A549 (cell line): Measurements from ENCODE around the gene CAMKV. TPM values are rescaled to one million over a fixed set of nuclear protein-coding genes. Genes with fewer than 3 reads are reported as not detected.

ENCODE experiments used
- ATAC-seq, 2 experiments: fragments of 200-7000 bp in 1 of 2; fragments of >200 bp in 1 of 2; cut with Nextera tagmentation in 1 of 2; cut with Tn5 transposase in 1 of 2; 3 replicates each; pipeline versions ENCODE4 v1.8.0 to v1.9.1; 2018 to 2020; ENCODE audit warnings: mild to moderate bottlenecking in 1 of 2, moderate library complexity in 1 of 2
- CTCF ChIA-PET: fragments of 300-600 bp; sonication (Branson Sonifier 250); formaldehyde crosslinking; extraction: SDS; loops from one replicate; lab custom pipeline; 2021; ENCODE audit warnings: antibody characterized with exemption, inconsistent platforms; lab: Yijun Ruan, JAX
- POLR2A ChIA-PET: fragments of 350-600 bp; formaldehyde crosslinking; extraction: SDS; loops from one replicate; lab custom pipeline; 2021; ENCODE audit warnings: antibody characterized with exemption, inconsistent platforms; lab: Yijun Ruan, JAX
- DNase-seq, 2 experiments: peaks; one replicate each; pipeline versions ENCODE4 v3.0.0 to v3.0.0-alpha.2; 2011 to 2016; ENCODE audit warnings: low read depth in 1 of 2, low spot score in 1 of 2
- FAIRE-seq: peaks from 2 replicates; lab custom pipeline; 2011; peaks lifted over from hg19 to GRCh38; lab: Jason Lieb, UNC
- H3K27ac ChIP-seq, 2 experiments: fragments of >200 bp; sonication (Bioruptor Twin); formaldehyde crosslinking; 3 replicates each; pipeline ENCODE4 v1.5.1; 2016 to 2017
- H3K4me1 ChIP-seq: fragments of >200 bp; sonication (Bioruptor Twin); formaldehyde crosslinking; 3 replicates; pipeline ENCODE4 v1.6.1; 2016
- H3K4me2 ChIP-seq: fragments of >200 bp; sonication (Bioruptor Twin); formaldehyde crosslinking; 3 replicates; pipeline ENCODE4 v1.6.1; 2016
- H3K4me3 ChIP-seq: fragments of >200 bp; sonication (Bioruptor Twin); formaldehyde crosslinking; 3 replicates; pipeline ENCODE4 v1.5.1; 2016
- H3K9me3 ChIP-seq: fragments of >200 bp; sonication (Bioruptor Twin); formaldehyde crosslinking; 3 replicates; pipeline ENCODE4 v1.6.1; 2016
- ATOH8 ChIP-seq: fragments of 250-450 bp; sonication (Bioruptor Pico); IDR thresholded peaks from 2 replicates; pipeline ENCODE4 v1.5.0; 2020; ENCODE audit warnings: low read depth, mild to moderate bottlenecking, moderate library complexity
- CHD4 ChIP-seq: fragments of 200-600 bp; sonication (generic); IDR thresholded peaks from 2 replicates; pipeline ENCODE4 v1.6.1; 2016; ENCODE audit warnings: antibody characterized with exemption, mild to moderate bottlenecking, borderline replicate concordance
- EHMT2 ChIP-seq: fragments of 200-600 bp; sonication (generic); IDR thresholded peaks from 2 replicates; pipeline ENCODE4 v1.6.1; 2016; ENCODE audit warnings: antibody characterized with exemption, low read depth, mild to moderate bottlenecking, moderate library complexity
- FOXS1 ChIP-seq: fragments of 250-450 bp; sonication (Bioruptor Pico); IDR thresholded peaks from 2 replicates; pipeline ENCODE4 v1.5.0; 2020; ENCODE audit warnings: mild to moderate bottlenecking, moderate library complexity
- HEYL ChIP-seq: fragments of 250-450 bp; sonication (Bioruptor Pico); IDR thresholded peaks from 2 replicates; pipeline ENCODE4 v1.8.0; 2021; ENCODE audit warnings: mild to moderate bottlenecking, moderate library complexity
- KDM5A ChIP-seq: fragments of 200-600 bp; sonication (generic); IDR thresholded peaks from 2 replicates; pipeline ENCODE4 v1.6.1; 2016; ENCODE audit warnings: antibody characterized with exemption, mild to moderate bottlenecking
- MAX ChIP-seq: IDR thresholded peaks from 2 replicates; pipeline ENCODE4 v1.6.1; 2012
- MYC ChIP-seq: IDR thresholded peaks from 2 replicates; pipeline ENCODE4 v1.6.1; 2012; ENCODE audit warnings: mild to moderate bottlenecking, inconsistent platforms, low read length, improper control_type of control experiment, borderline replicate concordance
- NR3C1 ChIP-seq: fragments of >200 bp; sonication (Bioruptor Twin); formaldehyde crosslinking; IDR thresholded peaks from 3 replicates; pipeline ENCODE4 v1.6.1; 2017
- RCOR1 ChIP-seq: fragments of 150-350 bp; IDR thresholded peaks from 2 replicates; pipeline ENCODE4 v1.6.1; 2014; ENCODE audit warnings: antibody characterized with exemption, low read length, low read depth
- REST ChIP-seq: fragments of 200-600 bp; sonication (generic); IDR thresholded peaks from 2 replicates; pipeline ENCODE4 v1.6.1; 2016; ENCODE audit warnings: antibody characterized with exemption, mild to moderate bottlenecking, moderate library complexity
- RFX5 ChIP-seq: fragments of 450-650 bp; IDR thresholded peaks from 2 replicates; pipeline ENCODE4 v1.7.1; 2014; ENCODE audit warnings: antibody characterized with exemption, mild to moderate bottlenecking, moderate library complexity
- WGBS: methylation state at CpG from one replicate; pipeline ENCODE4 v1.1.6; 2017; ENCODE audit errors: missing lambda C conversion rate; 5-methylcytosine and 5-hydroxymethylcytosine counted together
- polyA plus RNA-seq, 4 experiments: library from polyadenylated mRNA; depleted of rRNA in 3 of 4; stranded (reverse); fragments of >200 nt; fragmentation: RNase III in 1 of 4; extraction: RNeasy Plus Mini Kit Qiagen cat#74134 plus additional on column Dnase treatment in 1 of 4; gene quantifications; 2 replicates in 3 of 4; 3 replicates in 1 of 4; pipeline ENCODE4 v1.2.3, GENCODE V29; 2011 to 2017

Gene CAMKV
- polyA plus RNA-seq, 2 of the 4 experiments (the other 2 are of a cell fraction) = 0.31 to 0.46 TPM

- peaks cover 6% of the 10 kb centered on the region; the same call in 1 of the 3 replicates for H3K4me1 ChIP-seq
- DNase-seq (no peak), FAIRE-seq (no peak), ATAC-seq (no peak)
- ChIA-PET CTCF (interaction anchor here (1.0 to 1.8 kb wide), 2 partner anchors 32 to 35 kb away, joined by 3 to 4 read pairs; no protein-coding TSS in a partner anchor), POLR2A (no interaction called here)
- no peaks in the 10 kb centered on the region for H3K9me3 ChIP-seq
- H3K4me2 ChIP-seq = no peak overlapping the region
- H3K27ac ChIP-seq = no peak overlapping the region
- no peak overlapping the region for H3K4me3 ChIP-seq
- TF ChIP-seq MYC (no peak), NR3C1 (no peak), EHMT2 (no peak)
- WGBS = 38% methylated on average over 3 of the region's 10 CpGs
Measured at GRCh38 chr3:49871531-49872153, 1.9 kb upstream of the CAMKV start.

- H3K9me3 ChIP-seq = no peaks in the 10 kb centered on the region
- H3K27ac ChIP-seq = peak overlapping the region in 1 of 2 experiments; percentile 52; a peak in 2 of 6 replicates
- peaks cover 6% of the 10 kb centered on the region; the same call in 1 of the 3 replicates for H3K4me1 ChIP-seq
- ATAC-seq (no peak), FAIRE-seq (no peak), DNase-seq (no peak)
- peak overlapping the region; percentile 48 for H3K4me3 ChIP-seq
- POLR2A ChIA-PET = no interaction called here
- no peak for TF ChIP-seq MAX
- no peak for TF ChIP-seq KDM5A
- no peak for TF ChIP-seq FOXS1 (CRISPR knock-in tag)
- no peak for TF ChIP-seq CHD4
- TF ChIP-seq ATOH8 (CRISPR knock-in tag) = no peak
- no peak for TF ChIP-seq RFX5
- no peak for TF ChIP-seq EHMT2
- no peak for TF ChIP-seq RCOR1
- CTCF ChIA-PET = interaction anchor here (1.2 kb wide), 1 partner anchor 38 kb away, joined by 3 read pairs; no protein-coding TSS in a partner anchor
- H3K4me2 ChIP-seq = peak overlapping the region; percentile 96
- 9% methylated on average over 11 of the region's 23 CpGs for WGBS
Measured at GRCh38 chr3:49868862-49869466, 742 bp downstream of the CAMKV start.

- ChIA-PET POLR2A (no interaction called here), CTCF (interaction anchor here (0.8 kb wide), 1 partner anchor 9 kb away, joined by 4 read pairs; no protein-coding TSS in a partner anchor)
- no peak overlapping the region for H3K27ac ChIP-seq
- WGBS = 6% methylated on average over 4 of the region's 7 CpGs
- DNase-seq = peak in 1 of 2 experiments; percentile 25
- TF ChIP-seq HEYL (CRISPR knock-in tag) = no peak
- peak; percentile 90 for TF ChIP-seq REST
- TF ChIP-seq EHMT2 = peak; percentile 76; the same call in 1 of the 2 replicates
- ATAC-seq = peak in 1 of 2 experiments; percentile 53; a peak in 2 of 6 replicates
- H3K9me3 ChIP-seq = no peaks in the 10 kb centered on the region
- FAIRE-seq = no peak
- no peak overlapping the region for H3K4me3 ChIP-seq
- peaks cover 6% of the 10 kb centered on the region; the same call in 1 of the 3 replicates for H3K4me1 ChIP-seq
- no peak overlapping the region for H3K4me2 ChIP-seq
Measured at GRCh38 chr3:49867871-49868321, 1.8 kb downstream of the CAMKV start.
